A549 (cell line): ENCODE data around the gene CTU2. TPM values are rescaled to one million over a fixed set of nuclear protein-coding genes. Genes with fewer than 3 reads are reported as not detected.

Experiments used
- ATAC-seq, 2 experiments: fragments of 200-7000 bp in 1 of 2; fragments of >200 bp in 1 of 2; cut with Nextera tagmentation in 1 of 2; cut with Tn5 transposase in 1 of 2; 3 replicates each; pipeline versions ENCODE4 v1.8.0 to v1.9.1; 2018 to 2020; ENCODE audit warnings: mild to moderate bottlenecking in 1 of 2, moderate library complexity in 1 of 2
- CTCF ChIA-PET: fragments of 300-600 bp; sonication (Branson Sonifier 250); formaldehyde crosslinking; extraction: SDS; loops from one replicate; lab custom pipeline; 2021; ENCODE audit warnings: antibody characterized with exemption, inconsistent platforms; lab: Yijun Ruan, JAX
- POLR2A ChIA-PET: fragments of 350-600 bp; formaldehyde crosslinking; extraction: SDS; loops from one replicate; lab custom pipeline; 2021; ENCODE audit warnings: antibody characterized with exemption, inconsistent platforms; lab: Yijun Ruan, JAX
- DNase-seq, 2 experiments: peaks; one replicate each; pipeline versions ENCODE4 v3.0.0 to v3.0.0-alpha.2; 2011 to 2016; ENCODE audit warnings: low read depth in 1 of 2, low spot score in 1 of 2
- FAIRE-seq: peaks from 2 replicates; lab custom pipeline; 2011; peaks lifted over from hg19 to GRCh38; lab: Jason Lieb, UNC
- H3K27ac ChIP-seq, 2 experiments: fragments of >200 bp; sonication (Bioruptor Twin); formaldehyde crosslinking; 3 replicates each; pipeline ENCODE4 v1.5.1; 2016 to 2017
- H3K4me1 ChIP-seq: fragments of >200 bp; sonication (Bioruptor Twin); formaldehyde crosslinking; 3 replicates; pipeline ENCODE4 v1.6.1; 2016
- H3K4me2 ChIP-seq: fragments of >200 bp; sonication (Bioruptor Twin); formaldehyde crosslinking; 3 replicates; pipeline ENCODE4 v1.6.1; 2016
- H3K4me3 ChIP-seq: fragments of >200 bp; sonication (Bioruptor Twin); formaldehyde crosslinking; 3 replicates; pipeline ENCODE4 v1.5.1; 2016
- H3K9me3 ChIP-seq: fragments of >200 bp; sonication (Bioruptor Twin); formaldehyde crosslinking; 3 replicates; pipeline ENCODE4 v1.6.1; 2016
- ATOH8 ChIP-seq: fragments of 250-450 bp; sonication (Bioruptor Pico); IDR thresholded peaks from 2 replicates; pipeline ENCODE4 v1.5.0; 2020; ENCODE audit warnings: low read depth, mild to moderate bottlenecking, moderate library complexity
- BCL3 ChIP-seq: fragments of >200 bp; sonication (Bioruptor Twin); formaldehyde crosslinking; IDR thresholded peaks from 3 replicates; pipeline ENCODE4 v1.6.1; 2016
- BHLHE40 ChIP-seq: IDR thresholded peaks from 2 replicates; pipeline ENCODE4 v1.6.1; 2012; ENCODE audit warnings: low read depth, low read length, inconsistent platforms
- CHD4 ChIP-seq: fragments of 200-600 bp; sonication (generic); IDR thresholded peaks from 2 replicates; pipeline ENCODE4 v1.6.1; 2016; ENCODE audit warnings: antibody characterized with exemption, mild to moderate bottlenecking, borderline replicate concordance
- CTCF ChIP-seq: fragments of >200 bp; sonication (Bioruptor Twin); formaldehyde crosslinking; IDR thresholded peaks from 3 replicates; pipeline ENCODE4 v1.5.1; 2016
- EHF ChIP-seq: fragments of 250-450 bp; sonication (Bioruptor Pico); IDR thresholded peaks from 2 replicates; pipeline ENCODE4 v1.5.0; 2020; ENCODE audit warnings: mild to moderate bottlenecking
- EHMT2 ChIP-seq: fragments of 200-600 bp; sonication (generic); IDR thresholded peaks from 2 replicates; pipeline ENCODE4 v1.6.1; 2016; ENCODE audit warnings: antibody characterized with exemption, low read depth, mild to moderate bottlenecking, moderate library complexity
- ESRRA ChIP-seq: fragments of 150-350 bp; IDR thresholded peaks from 2 replicates; pipeline ENCODE4 v1.6.1; 2014; ENCODE audit warnings: mild to moderate bottlenecking, low read length, borderline replicate concordance
- FOXS1 ChIP-seq: fragments of 250-450 bp; sonication (Bioruptor Pico); IDR thresholded peaks from 2 replicates; pipeline ENCODE4 v1.5.0; 2020; ENCODE audit warnings: mild to moderate bottlenecking, moderate library complexity
- HES2 ChIP-seq: fragments of >200 bp; sonication (Bioruptor Twin); formaldehyde crosslinking; IDR thresholded peaks from 2 replicates; pipeline ENCODE4 v1.6.1; 2016
- HEYL ChIP-seq: fragments of 250-450 bp; sonication (Bioruptor Pico); IDR thresholded peaks from 2 replicates; pipeline ENCODE4 v1.8.0; 2021; ENCODE audit warnings: mild to moderate bottlenecking, moderate library complexity
- HOXA7 ChIP-seq: fragments of 250-450 bp; sonication (Bioruptor Pico); IDR thresholded peaks from 2 replicates; pipeline ENCODE4 v1.5.0; 2020; ENCODE audit warnings: mild to moderate bottlenecking, moderate library complexity
- HOXB13 ChIP-seq: fragments of 250-450 bp; sonication (Bioruptor Pico); IDR thresholded peaks from 2 replicates; pipeline ENCODE4 v1.5.0; 2020; ENCODE audit warnings: low read depth, mild to moderate bottlenecking, moderate library complexity
- JUNB ChIP-seq: fragments of >200 bp; sonication (Bioruptor Twin); formaldehyde crosslinking; IDR thresholded peaks from 2 replicates; pipeline ENCODE4 v1.6.1; 2016
- KDM5A ChIP-seq: fragments of 200-600 bp; sonication (generic); IDR thresholded peaks from 2 replicates; pipeline ENCODE4 v1.6.1; 2016; ENCODE audit warnings: antibody characterized with exemption, mild to moderate bottlenecking
- MAX ChIP-seq: IDR thresholded peaks from 2 replicates; pipeline ENCODE4 v1.6.1; 2012
- MAZ ChIP-seq: fragments of 150-350 bp; IDR thresholded peaks from 2 replicates; pipeline ENCODE4 v1.6.1; 2014; ENCODE audit warnings: antibody characterized with exemption, low read depth, low read length, borderline replicate concordance
- NPAS2 ChIP-seq: fragments of 250-450 bp; sonication (Bioruptor Pico); IDR thresholded peaks from 2 replicates; pipeline ENCODE4 v1.8.0; 2022; ENCODE audit warnings: mild to moderate bottlenecking, moderate library complexity, borderline replicate concordance
- POLR2AphosphoS2 ChIP-seq: conservative IDR thresholded peaks from 2 replicates; pipeline ENCODE4 v1.6.1; 2012; ENCODE audit warnings: low read length, improper control_type of control experiment, inconsistent platforms
- RAD21 ChIP-seq, 2 experiments: fragments of >200 bp in 1 of 2; sonication (Bioruptor Twin) in 1 of 2; formaldehyde crosslinking in 1 of 2; IDR thresholded peaks in 1 of 2; conservative IDR thresholded peaks in 1 of 2; 2 replicates in 1 of 2; 3 replicates in 1 of 2; pipeline ENCODE4 v1.6.1; 2012 to 2018; ENCODE audit warnings: inconsistent platforms in 1 of 2
- RCOR1 ChIP-seq: fragments of 150-350 bp; IDR thresholded peaks from 2 replicates; pipeline ENCODE4 v1.6.1; 2014; ENCODE audit warnings: antibody characterized with exemption, low read length, low read depth
- RFX5 ChIP-seq: fragments of 450-650 bp; IDR thresholded peaks from 2 replicates; pipeline ENCODE4 v1.7.1; 2014; ENCODE audit warnings: antibody characterized with exemption, mild to moderate bottlenecking, moderate library complexity
- ZC3H11A ChIP-seq: fragments of 450-650 bp; IDR thresholded peaks from 2 replicates; pipeline ENCODE4 v1.6.1; 2014; ENCODE audit warnings: antibody characterized with exemption, mild to moderate bottlenecking
- ZFP36 ChIP-seq: fragments of 450-650 bp; IDR thresholded peaks from 2 replicates; pipeline ENCODE4 v1.6.1; 2014; ENCODE audit warnings: borderline replicate concordance; ENCODE audit not compliant: partially characterized antibody
- ZNF302 ChIP-seq: fragments of 250-450 bp; sonication (Bioruptor Pico); IDR thresholded peaks from 2 replicates; pipeline ENCODE4 v1.9.0; 2021; ENCODE audit warnings: inconsistent platforms, mild to moderate bottlenecking, moderate library complexity
- WGBS: methylation state at CpG from one replicate; pipeline ENCODE4 v1.1.6; 2017; ENCODE audit errors: missing lambda C conversion rate; 5-methylcytosine and 5-hydroxymethylcytosine counted together
- polyA plus RNA-seq, 4 experiments: library from polyadenylated mRNA; depleted of rRNA in 3 of 4; stranded (reverse); fragments of >200 nt; fragmentation: RNase III in 1 of 4; extraction: RNeasy Plus Mini Kit Qiagen cat#74134 plus additional on column Dnase treatment in 1 of 4; gene quantifications; 2 replicates in 3 of 4; 3 replicates in 1 of 4; pipeline ENCODE4 v1.2.3, GENCODE V29; 2011 to 2017
- TF ChIP-seq, protein P1 (sequence below): fragments of 450-650 bp; IDR thresholded peaks from 2 replicates; pipeline ENCODE4 v1.6.1; 2014; ENCODE audit warnings: antibody characterized with exemption
- TF ChIP-seq, protein P2 (sequence below): fragments of 250-450 bp; sonication (Bioruptor Pico); IDR thresholded peaks from 2 replicates; pipeline ENCODE4 v1.5.0; 2021; ENCODE audit warnings: mild to moderate bottlenecking, moderate library complexity, borderline replicate concordance

CTU2 gene
- polyA plus RNA-seq, 2 of the 4 experiments (the other 2 are of a cell fraction) = 16.4 to 21.8 TPM

GRCh38 chr16:88658714-88659113, 47.6 kb upstream of the CTU2 start:
- no peak for DNase-seq
- Histone ChIP-seq H3K27ac (no peak overlapping the region), H3K4me3 (no peak overlapping the region), H3K9me3 (no peaks in the 10 kb centered on the region), H3K4me1 (peaks cover 5% of the 10 kb centered on the region; the same call in 1 of the 3 replicates), H3K4me2 (no peak overlapping the region)
- POLR2A ChIA-PET = no interaction called here
- no peak for FAIRE-seq
- CTCF ChIA-PET = interaction anchor here (0.7 kb wide), 2 partner anchors 14 to 17 kb away, joined by 3 to 4 read pairs; no protein-coding TSS in a partner anchor
- TF ChIP-seq POLR2AphosphoS2 (no peak), HOXA7 (CRISPR knock-in tag) (no peak), RCOR1 (no peak), HES2 (no peak), MAX (no peak), JUNB (no peak), ATOH8 (no peak), RFX5 (no peak), CTCF (no peak), RAD21 (conservative IDR thresholded peaks at IDR 0.05 in 1 of 2, IDR thresholded peaks at IDR 0.05 in 1 of 2) (no peak), BCL3 (no peak), BHLHE40 (no peak), FOXS1 (CRISPR knock-in tag) (no peak), MAZ (no peak), KDM5A (no peak)
- TF ChIP-seq, protein P1, sequence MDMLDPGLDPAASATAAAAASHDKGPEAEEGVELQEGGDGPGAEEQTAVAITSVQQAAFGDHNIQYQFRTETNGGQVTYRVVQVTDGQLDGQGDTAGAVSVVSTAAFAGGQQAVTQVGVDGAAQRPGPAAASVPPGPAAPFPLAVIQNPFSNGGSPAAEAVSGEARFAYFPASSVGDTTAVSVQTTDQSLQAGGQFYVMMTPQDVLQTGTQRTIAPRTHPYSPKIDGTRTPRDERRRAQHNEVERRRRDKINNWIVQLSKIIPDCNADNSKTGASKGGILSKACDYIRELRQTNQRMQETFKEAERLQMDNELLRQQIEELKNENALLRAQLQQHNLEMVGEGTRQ = no peak
- WGBS = 93% methylated on average over 9 of the region's 15 CpGs
- no peak for ATAC-seq

GRCh38 chr16:88659160-88659559, 47.1 kb upstream of the CTU2 start:
- Histone ChIP-seq H3K4me1 (peaks cover 8% of the 10 kb centered on the region; the same call in 1 of the 3 replicates), H3K9me3 (no peaks in the 10 kb centered on the region), H3K27ac (no peak overlapping the region), H3K4me2 (no peak overlapping the region), H3K4me3 (no peak overlapping the region)
- ChIA-PET CTCF (interaction anchor here (0.7 kb wide), 1 partner anchor 14 kb away, joined by 4 read pairs; no protein-coding TSS in a partner anchor), POLR2A (no interaction called here)
- no peak for DNase-seq
- 93% methylated on average over 25 of the region's 25 CpGs for WGBS
- FAIRE-seq = no peak
- no peak for ATAC-seq
- TF ChIP-seq HEYL (CRISPR knock-in tag) = no peak
- TF ChIP-seq, protein P2, sequence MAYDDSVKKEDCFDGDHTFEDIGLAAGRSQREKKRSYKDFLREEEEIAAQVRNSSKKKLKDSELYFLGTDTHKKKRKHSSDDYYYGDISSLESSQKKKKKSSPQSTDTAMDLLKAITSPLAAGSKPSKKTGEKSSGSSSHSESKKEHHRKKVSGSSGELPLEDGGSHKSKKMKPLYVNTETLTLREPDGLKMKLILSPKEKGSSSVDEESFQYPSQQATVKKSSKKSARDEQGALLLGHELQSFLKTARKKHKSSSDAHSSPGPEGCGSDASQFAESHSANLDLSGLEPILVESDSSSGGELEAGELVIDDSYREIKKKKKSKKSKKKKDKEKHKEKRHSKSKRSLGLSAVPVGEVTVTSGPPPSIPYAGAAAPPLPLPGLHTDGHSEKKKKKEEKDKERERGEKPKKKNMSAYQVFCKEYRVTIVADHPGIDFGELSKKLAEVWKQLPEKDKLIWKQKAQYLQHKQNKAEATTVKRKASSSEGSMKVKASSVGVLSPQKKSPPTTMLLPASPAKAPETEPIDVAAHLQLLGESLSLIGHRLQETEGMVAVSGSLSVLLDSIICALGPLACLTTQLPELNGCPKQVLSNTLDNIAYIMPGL (CRISPR knock-in tag) = no peak
- no peak for TF ChIP-seq CHD4
- TF ChIP-seq EHF = no peak
- TF ChIP-seq JUNB = no peak
- no peak for TF ChIP-seq HOXB13
- no peak for TF ChIP-seq EHMT2
- TF ChIP-seq ZNF302 = no peak
- TF ChIP-seq, protein P1 = no peak
- TF ChIP-seq ZFP36 = no peak
- no peak for TF ChIP-seq ZC3H11A
- no peak for TF ChIP-seq NPAS2 (CRISPR knock-in tag)
- no peak for TF ChIP-seq CTCF
- no peak for TF ChIP-seq ESRRA
